ENCODE measurements around the gene DCK. TPM values are rescaled to one million over a fixed set of nuclear protein-coding genes. Genes with fewer than 3 reads are reported as not detected.

DCK gene
- total RNA-seq, 2 experiments from 2014 or later = 90.1 to 146 TPM

DNA sequence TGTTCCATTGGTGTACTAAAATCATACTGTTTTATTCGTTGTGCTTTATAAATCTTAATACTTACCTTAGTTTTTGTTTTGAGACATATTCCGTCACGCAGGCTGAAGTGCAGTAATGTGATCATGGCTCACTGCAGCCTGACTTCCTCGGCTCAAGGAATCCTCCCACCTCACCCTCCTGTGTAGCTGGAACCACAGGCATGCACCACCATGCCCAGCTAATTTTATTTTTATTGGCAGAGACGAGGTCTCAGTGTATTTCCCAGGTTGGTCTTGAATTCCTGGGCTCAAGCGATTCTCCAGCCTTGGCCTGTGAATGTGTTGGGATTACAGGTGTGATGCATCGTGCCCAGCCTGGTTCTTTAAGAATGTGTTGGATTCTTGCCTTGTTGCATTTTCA lies 24.4 kb upstream of the DCK start:
- Histone ChIP-seq H3K9me3 (ENCODE audit: low read length) (no peaks in the 10 kb centered on the region), H3K27ac (ENCODE audit: low read depth, low read length, poor library complexity, severe bottlenecking) (no peak overlapping the region), H3K79me2 (ENCODE audit: insufficient read depth, low read depth, low read length) (no peaks in the 10 kb centered on the region), H3K4me1 (ENCODE audit: insufficient read depth, low read length, poor library complexity, severe bottlenecking) (peaks cover 9% of the 10 kb centered on the region), H4K20me1 (ENCODE audit: insufficient read depth, low read length) (no peaks in the 10 kb centered on the region), H2AFZ (ENCODE audit: low read length) (no peak overlapping the region), H3K4me3 (ENCODE audit: low read depth, low read length, poor library complexity, severe bottlenecking) (no peak overlapping the region), H3K4me2 (ENCODE audit: low read length) (no peak overlapping the region), H3K9me2 (ENCODE audit: insufficient read depth, low read length) (no peaks in the 10 kb centered on the region), H3K36me3 (ENCODE audit: insufficient read depth, low read length) (peaks cover 3% of the 10 kb centered on the region)
- BruUV-seq (replicated peaks) = no TSS peak
- DNase-seq (ENCODE audit: low spot score) = no peak
- POLR2A ChIA-PET = no interaction called here
- intact Hi-C loops (cut with micrococcal nuclease; ENCODE audit: unreplicated experiment) = no loop called here
- CTCF ChIA-PET (ENCODE audit: unreplicated experiment) = no interaction called here
- TF ChIP-seq CTCF (conservative IDR thresholded peaks at IDR 0.05; ENCODE audit: low read length) (no peak), EZH2phosphoT487 (IDR thresholded peaks at IDR 0.05; ENCODE audit: borderline replicate concordance, low read depth, low read length) (no peak)

GRCh38 chr4:70976252-70976651 lies 17.2 kb upstream of the DCK start:
- no peak overlapping the region for H2AFZ ChIP-seq (ENCODE audit: low read length)
- no peaks in the 10 kb centered on the region for H4K20me1 ChIP-seq (ENCODE audit: insufficient read depth, low read length)
- no TSS peak for BruUV-seq (replicated peaks)
- peaks cover 30% of the 10 kb centered on the region for H3K36me3 ChIP-seq (ENCODE audit: insufficient read depth, low read length)
- TF ChIP-seq CTCF (conservative IDR thresholded peaks at IDR 0.05; ENCODE audit: low read length) (no peak), EZH2phosphoT487 (IDR thresholded peaks at IDR 0.05; ENCODE audit: borderline replicate concordance, low read depth, low read length) (no peak)
- H3K4me1 ChIP-seq (ENCODE audit: insufficient read depth, low read length, poor library complexity, severe bottlenecking) = peaks cover 18% of the 10 kb centered on the region
- CTCF ChIA-PET (ENCODE audit: unreplicated experiment) = no interaction called here
- no peaks in the 10 kb centered on the region for H3K9me2 ChIP-seq (ENCODE audit: insufficient read depth, low read length)
- no peak overlapping the region for H3K4me2 ChIP-seq (ENCODE audit: low read length)
- H3K4me3 ChIP-seq (ENCODE audit: low read depth, low read length, poor library complexity, severe bottlenecking) = no peak overlapping the region
- no peak overlapping the region for H3K27ac ChIP-seq (ENCODE audit: low read depth, low read length, poor library complexity, severe bottlenecking)
- intact Hi-C loops (cut with micrococcal nuclease; ENCODE audit: unreplicated experiment) = no loop called here
- H3K9me3 ChIP-seq (ENCODE audit: low read length) = no peaks in the 10 kb centered on the region
- no peak for DNase-seq (ENCODE audit: low spot score)
- POLR2A ChIA-PET = no interaction called here
- no peaks in the 10 kb centered on the region for H3K79me2 ChIP-seq (ENCODE audit: insufficient read depth, low read depth, low read length)

DNA sequence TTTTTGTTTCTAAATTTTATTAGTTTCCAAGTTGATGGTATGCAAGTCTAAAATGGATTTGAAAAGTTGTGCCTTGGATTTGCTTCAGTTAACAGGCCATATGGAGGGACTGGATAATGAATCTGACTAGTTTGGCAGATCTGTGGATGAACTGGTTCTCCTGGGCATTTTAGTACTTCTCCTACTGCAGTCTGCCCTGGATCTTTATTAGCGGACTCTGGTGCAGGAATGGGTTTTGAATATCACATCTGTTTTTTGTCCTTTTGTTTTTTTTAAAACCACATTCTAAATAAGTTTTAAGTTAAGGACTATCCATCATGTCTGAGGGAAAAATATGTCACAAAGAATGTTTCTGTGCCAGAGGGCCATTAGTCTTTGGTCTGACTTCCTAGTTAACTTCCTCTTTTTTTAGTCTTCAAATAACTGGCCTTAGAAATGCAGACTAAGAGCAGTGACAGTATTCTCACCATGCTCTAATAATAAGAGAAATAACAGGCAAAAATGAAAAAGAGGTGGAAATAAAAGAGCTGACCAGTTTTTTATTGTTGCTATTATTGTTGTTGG lies 13.9 kb upstream of the DCK start:
- H3K36me3 ChIP-seq (ENCODE audit: insufficient read depth, low read length) = peaks cover 28% of the 10 kb centered on the region
- no peak for TF ChIP-seq EZH2phosphoT487 (IDR thresholded peaks at IDR 0.05; ENCODE audit: borderline replicate concordance, low read depth, low read length)
- TF ChIP-seq CTCF (conservative IDR thresholded peaks at IDR 0.05; ENCODE audit: low read length) = no peak
- intact Hi-C loops (cut with micrococcal nuclease; ENCODE audit: unreplicated experiment) = no loop called here
- peak overlapping the region; percentile 26; the same call in 1 of the 2 replicates for H2AFZ ChIP-seq (ENCODE audit: low read length)
- no peaks in the 10 kb centered on the region for H3K9me2 ChIP-seq (ENCODE audit: insufficient read depth, low read length)
- H3K9me3 ChIP-seq (ENCODE audit: low read length) = no peaks in the 10 kb centered on the region
- peaks cover 27% of the 10 kb centered on the region for H3K4me1 ChIP-seq (ENCODE audit: insufficient read depth, low read length, poor library complexity, severe bottlenecking)
- H3K79me2 ChIP-seq (ENCODE audit: insufficient read depth, low read depth, low read length) = no peaks in the 10 kb centered on the region
- CTCF ChIA-PET (ENCODE audit: unreplicated experiment) = no interaction called here
- peak overlapping the region; percentile 25 for H3K27ac ChIP-seq (ENCODE audit: low read depth, low read length, poor library complexity, severe bottlenecking)
- no peak overlapping the region for H3K4me3 ChIP-seq (ENCODE audit: low read depth, low read length, poor library complexity, severe bottlenecking)
- H3K4me2 ChIP-seq (ENCODE audit: low read length) = peak overlapping the region; percentile 63
- POLR2A ChIA-PET = no interaction called here
- BruUV-seq (replicated peaks) = no TSS peak
- no peaks in the 10 kb centered on the region for H4K20me1 ChIP-seq (ENCODE audit: insufficient read depth, low read length)
- peak; percentile 69 for DNase-seq (ENCODE audit: low spot score)
